Effector memory CD4-positive, alpha-beta T cell (primary cell): ENCODE measurements around the gene CEP170.

Experiments
- DNase-seq, 3 donors: peaks; one replicate each; pipeline ENCODE4 v3.0.0-alpha.2; 2020
- H3K27ac ChIP-seq: 2 replicates; pipeline ENCODE4 v1.7.0; 2013; ENCODE audit warnings: mild to moderate bottlenecking, low read length, moderate library complexity; ENCODE audit not compliant: insufficient read depth, poor library complexity, severe bottlenecking
- H3K27me3 ChIP-seq: replicated peaks from 2 replicates; pipeline ENCODE4 v1.7.0; 2013; ENCODE audit warnings: mild to moderate bottlenecking, low read length; ENCODE audit not compliant: insufficient read depth, control insufficient read depth, poor library complexity, severe bottlenecking
- H3K36me3 ChIP-seq: 2 replicates; pipeline ENCODE4 v1.7.0; 2013; ENCODE audit warnings: mild to moderate bottlenecking, low read length, moderate library complexity; ENCODE audit not compliant: control insufficient read depth, insufficient read depth
- H3K4me1 ChIP-seq: 2 replicates; pipeline ENCODE4 v1.7.0; 2013; ENCODE audit warnings: low read length, mild to moderate bottlenecking; ENCODE audit not compliant: control insufficient read depth, insufficient read depth, poor library complexity, severe bottlenecking
- H3K4me3 ChIP-seq: 2 replicates; pipeline ENCODE4 v1.7.0; 2013; ENCODE audit warnings: low read length, low read depth, mild to moderate bottlenecking; ENCODE audit not compliant: insufficient read depth, poor library complexity, severe bottlenecking
- H3K9me3 ChIP-seq: 2 replicates; pipeline ENCODE4 v1.7.0; 2013; ENCODE audit warnings: mild to moderate bottlenecking, low read length, moderate library complexity; ENCODE audit not compliant: control insufficient read depth

The CEP170 gene

GRCh38 chr1:243286409-243287122 lies 31.5 kb upstream of the CEP170 start:
- H3K9me3 ChIP-seq, result no peaks in the 10 kb centered on the region
- no peaks in the 10 kb centered on the region for H3K4me1 ChIP-seq
- no peak overlapping the region for H3K4me3 ChIP-seq
- H3K27ac ChIP-seq, result no peak overlapping the region
- no peaks in the 10 kb centered on the region for H3K27me3 ChIP-seq
- no peak for DNase-seq
- H3K36me3 ChIP-seq, result no peaks in the 10 kb centered on the region

DNA sequence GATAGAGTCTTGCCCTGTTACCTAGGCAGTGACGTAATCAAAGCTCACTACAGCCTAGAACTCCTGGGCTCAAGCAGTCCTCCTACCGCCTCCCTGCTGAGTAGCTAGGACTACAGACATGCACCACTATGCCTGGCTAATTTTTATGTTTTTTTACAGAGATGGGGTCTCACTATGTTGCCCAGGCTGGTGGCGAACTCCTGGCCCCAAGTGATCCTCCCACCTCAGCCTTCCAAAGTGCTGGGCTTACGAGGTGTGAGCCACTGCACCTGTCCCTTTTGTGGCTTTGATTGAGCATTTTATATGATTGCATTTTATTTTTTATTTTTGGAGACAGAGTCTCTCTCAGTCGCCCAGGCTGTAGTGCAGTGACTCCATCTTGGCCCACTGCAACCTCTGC lies 26.6 kb upstream of the CEP170 start:
- Histone ChIP-seq H3K9me3 (no peaks in the 10 kb centered on the region), H3K27ac (no peak overlapping the region), H3K27me3 (no peaks in the 10 kb centered on the region), H3K4me3 (no peak overlapping the region), H3K4me1 (no peaks in the 10 kb centered on the region), H3K36me3 (no peaks in the 10 kb centered on the region)
- DNase-seq, result no peak

DNA sequence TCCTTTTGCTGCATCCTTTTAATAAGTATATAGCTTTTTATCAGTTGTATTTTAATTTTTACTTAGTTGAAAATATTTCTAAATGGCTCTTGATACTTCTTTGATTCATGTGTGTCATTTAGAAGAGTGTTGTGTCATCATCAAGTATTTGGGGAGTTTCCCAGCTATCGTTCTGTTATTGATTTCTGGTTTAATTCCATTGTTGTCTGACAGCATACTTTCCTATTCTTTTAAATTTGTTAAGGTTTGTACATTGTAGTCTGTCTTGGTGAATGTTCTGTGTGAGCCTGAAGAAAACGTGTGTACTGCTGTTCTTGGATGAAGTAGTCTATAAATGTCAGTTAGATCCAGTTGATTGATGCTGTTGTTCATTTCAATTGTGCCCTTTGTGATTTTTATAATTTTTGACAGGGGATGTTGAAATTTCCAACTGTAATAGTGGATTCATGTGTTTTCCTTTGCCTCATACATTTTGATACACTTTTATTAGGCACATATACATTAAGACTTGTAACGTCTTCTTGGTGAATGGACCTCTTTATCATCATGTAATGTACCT lies 25.6 kb upstream of the CEP170 start:
- Histone ChIP-seq H3K36me3 (no peaks in the 10 kb centered on the region), H3K27me3 (no peaks in the 10 kb centered on the region), H3K4me1 (no peaks in the 10 kb centered on the region), H3K9me3 (no peaks in the 10 kb centered on the region), H3K4me3 (no peak overlapping the region), H3K27ac (no peak overlapping the region)
- no peak for DNase-seq

- H3K27ac ChIP-seq, result no peak overlapping the region
- no peak for DNase-seq
Observed at GRCh38 chr1:243275316-243275715, 20.2 kb upstream of the CEP170 start.

GRCh38 chr1:243273945-243274344 lies 18.9 kb upstream of the CEP170 start:
- Histone ChIP-seq H3K36me3 (peaks cover 14% of the 10 kb centered on the region), H3K4me3 (no peak overlapping the region)

More at GRCh38 chr1:243275316-243275715, 20.2 kb upstream of the CEP170 start:
- Histone ChIP-seq H3K4me3 (no peak overlapping the region), H3K27me3 (no peaks in the 10 kb centered on the region), H3K4me1 (no peaks in the 10 kb centered on the region), H3K36me3 (peaks cover 12% of the 10 kb centered on the region), H3K9me3 (no peaks in the 10 kb centered on the region)

GRCh38 chr1:243273506-243273905 lies 18.4 kb upstream of the CEP170 start:
- DNase-seq, result no peak
- Histone ChIP-seq H3K36me3 (peaks cover 14% of the 10 kb centered on the region), H3K27me3 (no peaks in the 10 kb centered on the region), H3K4me3 (no peak overlapping the region), H3K9me3 (no peaks in the 10 kb centered on the region), H3K4me1 (no peaks in the 10 kb centered on the region), H3K27ac (no peak overlapping the region)

More at GRCh38 chr1:243273945-243274344, 18.9 kb upstream of the CEP170 start:
- no peak for DNase-seq
- no peaks in the 10 kb centered on the region for H3K9me3 ChIP-seq
- H3K4me1 ChIP-seq, result no peaks in the 10 kb centered on the region
- H3K27me3 ChIP-seq, result no peaks in the 10 kb centered on the region
- H3K27ac ChIP-seq, result no peak overlapping the region

- no peaks in the 10 kb centered on the region for H3K4me1 ChIP-seq
- no peak overlapping the region for H3K4me3 ChIP-seq
- H3K27ac ChIP-seq, result no peak overlapping the region
- DNase-seq, result no peak
- peaks cover 14% of the 10 kb centered on the region for H3K36me3 ChIP-seq
- H3K27me3 ChIP-seq, result no peaks in the 10 kb centered on the region
- no peaks in the 10 kb centered on the region for H3K9me3 ChIP-seq
Observed at GRCh38 chr1:243272401-243272800, 17.3 kb upstream of the CEP170 start.

- no peaks in the 10 kb centered on the region for H3K4me1 ChIP-seq
- no peak for DNase-seq
- no peaks in the 10 kb centered on the region for H3K9me3 ChIP-seq
- no peak overlapping the region for H3K4me3 ChIP-seq
- no peaks in the 10 kb centered on the region for H3K27me3 ChIP-seq
- no peak overlapping the region for H3K27ac ChIP-seq
- peaks cover 14% of the 10 kb centered on the region for H3K36me3 ChIP-seq
Observed at GRCh38 chr1:243271996-243272395, 16.9 kb upstream of the CEP170 start.

GRCh38 chr1:243270097-243270864 lies 15.2 kb upstream of the CEP170 start:
- peaks cover 14% of the 10 kb centered on the region for H3K36me3 ChIP-seq
- no peaks in the 10 kb centered on the region for H3K9me3 ChIP-seq
- DNase-seq, result no peak
- H3K4me3 ChIP-seq, result no peak overlapping the region
- H3K27ac ChIP-seq, result no peak overlapping the region
- H3K4me1 ChIP-seq, result no peaks in the 10 kb centered on the region
- H3K27me3 ChIP-seq, result no peaks in the 10 kb centered on the region

- Histone ChIP-seq H3K9me3 (no peaks in the 10 kb centered on the region), H3K4me3 (no peak overlapping the region), H3K27ac (no peak overlapping the region), H3K27me3 (no peaks in the 10 kb centered on the region), H3K36me3 (peaks cover 14% of the 10 kb centered on the region), H3K4me1 (no peaks in the 10 kb centered on the region)
- DNase-seq, result no peak
Observed at GRCh38 chr1:243269461-243269801, 14.3 kb upstream of the CEP170 start.
